Lower leg skin (tissue), 4 donors: ENCODE results near the gene CALML6. TPM values are rescaled to one million over a fixed set of nuclear protein-coding genes. Genes with fewer than 3 reads are reported as not detected.

Source experiments
- DNase-seq, 2 donors: peaks; one replicate each; pipeline ENCODE4 v3.0.0-alpha.2; 2019; ENCODE audit warnings: low spot score in 2 of 2
- H3K4me3 ChIP-seq: fragments of 200-600 bp; sonication (generic); 2 replicates; pipeline ENCODE4 v1.5.1; 2017; ENCODE audit warnings: mild to moderate bottlenecking, low read depth; ENCODE audit not compliant: poor library complexity, severe bottlenecking
- CTCF ChIP-seq, 3 donors: fragments of 450-650 bp; IDR thresholded peaks; one replicate each; pipeline ENCODE4 v1.5.1; 2016; ENCODE audit warnings: antibody characterized with exemption in 3 of 3, mild to moderate bottlenecking in 3 of 3, moderate library complexity in 2 of 3
- POLR2A ChIP-seq, 2 donors: fragments of 450-650 bp; IDR thresholded peaks; one replicate each; pipeline ENCODE4 v1.6.1; 2016 to 2017; ENCODE audit warnings: antibody characterized with exemption in 2 of 2, mild to moderate bottlenecking in 1 of 2, moderate library complexity in 1 of 2
- WGBS, 2 donors: methylation state at CpG; one replicate each; pipeline ENCODE4 v1.1.5; 2018; 5-methylcytosine and 5-hydroxymethylcytosine counted together
- intact Hi-C: fragments of 100-400 bp; cut with DNase I; formaldehyde crosslinking; loops from one replicate; pipeline ENCODE4 v1.15.0; 2023; ENCODE audit warnings: low total_unique reads
- total RNA-seq, 4 donors: library from RNA; depleted of rRNA; stranded (reverse); fragments of >200 nt; gene quantifications; one replicate each; pipeline ENCODE4 v1.1.0, GENCODE V29; 2016

CALML6 gene
- total RNA-seq, 4 donors from 2014 or later, result 0.13 to 0.89 (median 0.65) TPM

GRCh38 chr1:1937549-1938275 lies 22.7 kb downstream of the CALML6 start:
- 60 to 74% methylated on average over 10 to 16 of the region's 16 CpGs for WGBS, 2 donors
- H3K4me3 ChIP-seq, result no peak overlapping the region
- intact Hi-C loops, result no loop called here
- DNase-seq, result no peak
- no peak for TF ChIP-seq POLR2A (IDR thresholded peaks at IDR 0.05)
- TF ChIP-seq CTCF (IDR thresholded peaks at IDR 0.05), result no peak

GRCh38 chr1:1938276-1938573 lies 23.2 kb downstream of the CALML6 start:
- DNase-seq, result no peak
- WGBS, 2 donors, result 71 to 77% methylated on average over 6 of the region's 6 CpGs
- intact Hi-C loops, result no loop called here
- no peak overlapping the region for H3K4me3 ChIP-seq
- no peak for TF ChIP-seq POLR2A (IDR thresholded peaks at IDR 0.05)
- no peak for TF ChIP-seq CTCF (IDR thresholded peaks at IDR 0.05)

- DNase-seq, result no peak
- intact Hi-C loops, result no loop called here
- H3K4me3 ChIP-seq, result no peak overlapping the region
- WGBS, 2 donors, result 82 to 85% methylated on average over 22 to 24 of the region's 24 CpGs
- TF ChIP-seq CTCF (IDR thresholded peaks at IDR 0.05) (no peak), POLR2A (IDR thresholded peaks at IDR 0.05) (no peak)
Measured at GRCh38 chr1:1938613-1939295, 23.7 kb downstream of the CALML6 start.

- WGBS, 2 donors, result 88 to 90% methylated on average over 22 to 26 of the region's 28 CpGs
- intact Hi-C loops, result no loop called here
- TF ChIP-seq CTCF (IDR thresholded peaks at IDR 0.05) (no peak), POLR2A (IDR thresholded peaks at IDR 0.05) (no peak)
- no peak overlapping the region for H3K4me3 ChIP-seq
- no peak for DNase-seq
Measured at GRCh38 chr1:1939296-1940122, 24.4 kb downstream of the CALML6 start.

- no peak for TF ChIP-seq CTCF (IDR thresholded peaks at IDR 0.05)
- TF ChIP-seq POLR2A (IDR thresholded peaks at IDR 0.05), result no peak
- intact Hi-C loops, result no loop called here
- 87 to 92% methylated on average over 7 to 12 of the region's 12 CpGs for WGBS, 2 donors
Measured at GRCh38 chr1:1940123-1940425, 25.0 kb downstream of the CALML6 start.

More at GRCh38 chr1:1940123-1940425, 25.0 kb downstream of the CALML6 start:
- DNase-seq, result no peak
- H3K4me3 ChIP-seq, result no peak overlapping the region
